H1 (cell line): ENCODE measurements around the gene AGBL4.

Experiments
- EZH2 ChIP-seq: fragments of 200-600 bp; sonication (generic); IDR thresholded peaks from 2 replicates; pipeline ENCODE4 v1.7.1; 2012; ENCODE audit warnings: low read depth, mild to moderate bottlenecking, moderate library complexity, low read length, inconsistent platforms; ENCODE audit not compliant: severe bottlenecking
- KDM5A ChIP-seq: fragments of 200-600 bp; IDR thresholded peaks from 2 replicates; pipeline ENCODE4 v1.7.1; 2012; ENCODE audit warnings: mild to moderate bottlenecking, low read length, inconsistent platforms, mixed read lengths
- POLR2A ChIP-seq, 2 experiments: IDR thresholded peaks; 1 replicate in 1 of 2; 2 replicates in 1 of 2; pipeline ENCODE4 v1.6.1; 2011; ENCODE audit warnings: low read depth in 2 of 2, low read length in 2 of 2, mild to moderate bottlenecking in 2 of 2; ENCODE audit errors: control extremely low read depth in 1 of 2
- SP1 ChIP-seq: IDR thresholded peaks from 2 replicates; pipeline ENCODE4 v1.6.1; 2011; ENCODE audit warnings: low read depth, low read length
- TF ChIP-seq, protein P1 (sequence below), 3 experiments: IDR thresholded peaks; 1 replicate in 2 of 3; 2 replicates in 1 of 3; pipeline versions ENCODE4 v1.5.1 to v1.6.1; 2011; ENCODE audit warnings: low read length in 3 of 3, mild to moderate bottlenecking in 3 of 3, inconsistent platforms in 2 of 3, low read depth in 1 of 3, moderate library complexity in 1 of 3; ENCODE audit not compliant: insufficient read depth in 1 of 3; ENCODE audit errors: control extremely low read depth in 1 of 3

DNA sequence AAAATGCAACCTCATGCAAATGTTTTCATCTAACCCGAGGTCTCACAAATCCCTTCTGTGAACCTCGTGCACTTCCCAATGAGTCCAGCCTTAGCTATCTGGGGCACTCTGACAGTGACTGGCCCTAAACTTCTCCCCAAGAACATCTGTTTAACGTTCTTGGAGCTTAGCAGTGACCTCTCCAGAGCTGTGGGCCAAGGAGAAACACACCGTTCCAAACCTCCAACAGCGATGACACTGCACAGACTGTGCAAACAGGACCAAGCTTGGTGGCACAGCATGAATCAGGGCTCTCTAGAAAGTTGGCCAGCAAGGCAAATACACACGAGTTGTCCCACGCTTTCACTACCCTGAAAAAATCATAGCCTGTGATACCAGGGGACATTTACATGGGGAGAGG lies 1262.9 kb downstream of the AGBL4 start:
- TF ChIP-seq SP1 (no peak), KDM5A (no peak), POLR2A (IDR thresholded peaks at IDR 0.05; ENCODE audit: control extremely low read depth in 1 of 2, low read depth in 2 of 2, low read length in 2 of 2) (no peak), EZH2 (no peak)
- TF ChIP-seq, protein P1, sequence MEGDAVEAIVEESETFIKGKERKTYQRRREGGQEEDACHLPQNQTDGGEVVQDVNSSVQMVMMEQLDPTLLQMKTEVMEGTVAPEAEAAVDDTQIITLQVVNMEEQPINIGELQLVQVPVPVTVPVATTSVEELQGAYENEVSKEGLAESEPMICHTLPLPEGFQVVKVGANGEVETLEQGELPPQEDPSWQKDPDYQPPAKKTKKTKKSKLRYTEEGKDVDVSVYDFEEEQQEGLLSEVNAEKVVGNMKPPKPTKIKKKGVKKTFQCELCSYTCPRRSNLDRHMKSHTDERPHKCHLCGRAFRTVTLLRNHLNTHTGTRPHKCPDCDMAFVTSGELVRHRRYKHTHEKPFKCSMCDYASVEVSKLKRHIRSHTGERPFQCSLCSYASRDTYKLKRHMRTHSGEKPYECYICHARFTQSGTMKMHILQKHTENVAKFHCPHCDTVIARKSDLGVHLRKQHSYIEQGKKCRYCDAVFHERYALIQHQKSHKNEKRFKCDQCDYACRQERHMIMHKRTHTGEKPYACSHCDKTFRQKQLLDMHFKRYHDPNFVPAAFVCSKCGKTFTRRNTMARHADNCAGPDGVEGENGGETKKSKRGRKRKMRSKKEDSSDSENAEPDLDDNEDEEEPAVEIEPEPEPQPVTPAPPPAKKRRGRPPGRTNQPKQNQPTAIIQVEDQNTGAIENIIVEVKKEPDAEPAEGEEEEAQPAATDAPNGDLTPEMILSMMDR (IDR thresholded peaks at IDR 0.05; ENCODE audit: control extremely low read depth in 1 of 3, insufficient read depth in 1 of 3, low read depth in 1 of 3, low read length in 3 of 3): no peak
